Activated CD8-positive, alpha-beta memory T cell treated with anti-CD3 and anti-CD28 coated beads for 4 hours (primary cell): ENCODE results near the gene EXPH5.

Experiments
- DNase-seq, 2 donors: peaks; one replicate each; pipeline ENCODE4 v3.0.0-alpha.2; 2020; ENCODE audit warnings: low read depth in 2 of 2

EXPH5 gene

GRCh38 chr11:108468478-108468864 is 125.1 kb downstream of the EXPH5 start:
- no peak for DNase-seq

GRCh38 chr11:108467091-108467823 is 126.3 kb downstream of the EXPH5 start, which contains the start of gene C11orf65:
C11orf65 (minus strand) TSS chr11:108467529; CDS start chr11:108461559, 5,970 bp downstream.
- peak; percentile 87 to 92 for DNase-seq

- DNase-seq = no peak
Measured at GRCh38 chr11:108466405-108466804, 127.2 kb downstream of the EXPH5 start.
